ENCODE data around the gene PIK3R6.

DNA sequence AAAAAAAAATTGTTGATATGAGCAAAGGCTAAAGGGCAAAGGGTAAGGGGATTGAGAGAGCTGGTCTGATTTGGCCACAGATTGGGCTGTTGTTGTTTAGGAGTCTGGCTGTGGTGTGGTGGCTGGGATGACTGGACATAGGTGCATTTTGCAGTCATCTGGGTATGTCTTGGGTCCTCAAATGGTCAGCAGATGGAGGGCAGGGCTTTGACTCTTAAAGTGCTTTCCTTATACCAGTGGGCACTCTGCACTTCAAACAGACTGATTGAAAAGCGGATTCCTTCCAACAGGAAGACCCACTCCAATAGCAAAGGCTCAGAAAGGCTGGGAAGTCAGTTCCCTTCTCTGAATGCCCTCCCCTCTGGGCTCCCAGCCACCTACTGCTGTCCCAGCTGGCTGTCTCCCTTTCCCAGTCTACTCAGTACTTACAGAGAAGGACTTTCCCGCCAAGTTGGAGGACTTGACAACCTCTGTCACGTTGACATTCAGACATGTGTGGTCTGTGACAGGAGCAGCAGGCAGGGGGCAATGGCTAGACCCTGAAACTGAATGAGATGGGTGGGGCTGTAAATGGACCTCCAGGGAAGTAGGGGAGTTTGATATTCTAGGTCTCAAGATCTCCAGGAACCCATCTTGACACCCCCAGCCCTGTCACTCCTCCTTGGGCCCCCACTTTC lies 48.7 kb downstream of the PIK3R6 start:
- TF ChIP-seq POLR2AphosphoS5 (IDR thresholded peaks at IDR 0.05; ENCODE audit: low read depth) (no peak), CREB1 (CRISPR knock-in tag; IDR thresholded peaks at IDR 0.05; ENCODE audit: low read depth) (no peak), JUNB (IDR thresholded peaks at IDR 0.05; ENCODE audit: unreplicated experiment) (no peak), EZH2 (IDR thresholded peaks at IDR 0.05; ENCODE audit: low read depth, unreplicated experiment) (no peak), EZH2phosphoT487 (IDR thresholded peaks at IDR 0.05; ENCODE audit: unreplicated experiment) (no peak)
- TF ChIP-seq, protein P1, sequence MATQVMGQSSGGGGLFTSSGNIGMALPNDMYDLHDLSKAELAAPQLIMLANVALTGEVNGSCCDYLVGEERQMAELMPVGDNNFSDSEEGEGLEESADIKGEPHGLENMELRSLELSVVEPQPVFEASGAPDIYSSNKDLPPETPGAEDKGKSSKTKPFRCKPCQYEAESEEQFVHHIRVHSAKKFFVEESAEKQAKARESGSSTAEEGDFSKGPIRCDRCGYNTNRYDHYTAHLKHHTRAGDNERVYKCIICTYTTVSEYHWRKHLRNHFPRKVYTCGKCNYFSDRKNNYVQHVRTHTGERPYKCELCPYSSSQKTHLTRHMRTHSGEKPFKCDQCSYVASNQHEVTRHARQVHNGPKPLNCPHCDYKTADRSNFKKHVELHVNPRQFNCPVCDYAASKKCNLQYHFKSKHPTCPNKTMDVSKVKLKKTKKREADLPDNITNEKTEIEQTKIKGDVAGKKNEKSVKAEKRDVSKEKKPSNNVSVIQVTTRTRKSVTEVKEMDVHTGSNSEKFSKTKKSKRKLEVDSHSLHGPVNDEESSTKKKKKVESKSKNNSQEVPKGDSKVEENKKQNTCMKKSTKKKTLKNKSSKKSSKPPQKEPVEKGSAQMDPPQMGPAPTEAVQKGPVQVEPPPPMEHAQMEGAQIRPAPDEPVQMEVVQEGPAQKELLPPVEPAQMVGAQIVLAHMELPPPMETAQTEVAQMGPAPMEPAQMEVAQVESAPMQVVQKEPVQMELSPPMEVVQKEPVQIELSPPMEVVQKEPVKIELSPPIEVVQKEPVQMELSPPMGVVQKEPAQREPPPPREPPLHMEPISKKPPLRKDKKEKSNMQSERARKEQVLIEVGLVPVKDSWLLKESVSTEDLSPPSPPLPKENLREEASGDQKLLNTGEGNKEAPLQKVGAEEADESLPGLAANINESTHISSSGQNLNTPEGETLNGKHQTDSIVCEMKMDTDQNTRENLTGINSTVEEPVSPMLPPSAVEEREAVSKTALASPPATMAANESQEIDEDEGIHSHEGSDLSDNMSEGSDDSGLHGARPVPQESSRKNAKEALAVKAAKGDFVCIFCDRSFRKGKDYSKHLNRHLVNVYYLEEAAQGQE (IDR thresholded peaks at IDR 0.05; ENCODE audit: unreplicated experiment) = no peak
- TF ChIP-seq, protein P2, sequence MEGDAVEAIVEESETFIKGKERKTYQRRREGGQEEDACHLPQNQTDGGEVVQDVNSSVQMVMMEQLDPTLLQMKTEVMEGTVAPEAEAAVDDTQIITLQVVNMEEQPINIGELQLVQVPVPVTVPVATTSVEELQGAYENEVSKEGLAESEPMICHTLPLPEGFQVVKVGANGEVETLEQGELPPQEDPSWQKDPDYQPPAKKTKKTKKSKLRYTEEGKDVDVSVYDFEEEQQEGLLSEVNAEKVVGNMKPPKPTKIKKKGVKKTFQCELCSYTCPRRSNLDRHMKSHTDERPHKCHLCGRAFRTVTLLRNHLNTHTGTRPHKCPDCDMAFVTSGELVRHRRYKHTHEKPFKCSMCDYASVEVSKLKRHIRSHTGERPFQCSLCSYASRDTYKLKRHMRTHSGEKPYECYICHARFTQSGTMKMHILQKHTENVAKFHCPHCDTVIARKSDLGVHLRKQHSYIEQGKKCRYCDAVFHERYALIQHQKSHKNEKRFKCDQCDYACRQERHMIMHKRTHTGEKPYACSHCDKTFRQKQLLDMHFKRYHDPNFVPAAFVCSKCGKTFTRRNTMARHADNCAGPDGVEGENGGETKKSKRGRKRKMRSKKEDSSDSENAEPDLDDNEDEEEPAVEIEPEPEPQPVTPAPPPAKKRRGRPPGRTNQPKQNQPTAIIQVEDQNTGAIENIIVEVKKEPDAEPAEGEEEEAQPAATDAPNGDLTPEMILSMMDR (conservative IDR thresholded peaks at IDR 0.05; ENCODE audit: low read depth in 2 of 2) = no peak
